HFF-Myc (cell line): Measurements from ENCODE around the gene SMOC2.

ENCODE experiments used
- DNase-seq: peaks from one replicate; pipeline ENCODE4 v3.0.0-alpha.2; 2011; ENCODE audit warnings: low read depth; ENCODE audit errors: extremely low read depth
- H3K4me3 ChIP-seq: replicated peaks from 2 replicates; pipeline ENCODE4 v1.5.1; 2011; ENCODE audit warnings: low read depth, mild to moderate bottlenecking, control low read depth, low read length
- CTCF ChIP-seq: IDR thresholded peaks from 2 replicates; pipeline ENCODE4 v1.5.1; 2012; ENCODE audit warnings: mild to moderate bottlenecking, low read depth, low read length, control low read depth; ENCODE audit errors: missing control alignments

Gene SMOC2

GRCh38 chr6:168641446-168641845 lies 200.5 kb downstream of the SMOC2 start:
- no peak overlapping the region for H3K4me3 ChIP-seq
- TF ChIP-seq CTCF: no peak
- DNase-seq: no peak

DNA sequence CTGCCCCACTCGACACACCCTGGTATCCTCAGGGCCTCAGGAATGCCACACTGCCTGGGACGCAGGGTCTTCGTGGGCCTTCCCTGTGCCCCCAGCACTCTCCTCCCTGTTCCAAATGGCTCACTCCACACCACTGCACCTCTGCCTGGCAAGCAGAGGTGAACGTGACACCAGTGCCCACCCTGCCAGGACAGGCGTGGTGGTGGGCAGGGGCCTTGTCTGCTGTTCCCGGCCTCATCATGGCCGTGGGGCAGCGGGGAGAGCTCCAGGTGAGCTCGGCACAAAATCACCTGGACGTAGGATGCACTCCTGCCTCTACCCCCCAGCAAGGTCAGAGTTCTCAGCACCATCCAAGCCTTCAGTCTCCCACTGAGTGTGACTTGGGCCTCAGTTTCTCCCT lies 202.4 kb downstream of the SMOC2 start:
- TF ChIP-seq CTCF: no peak
- DNase-seq: no peak
- H3K4me3 ChIP-seq: no peak overlapping the region

GRCh38 chr6:168645326-168645725 lies 204.3 kb downstream of the SMOC2 start:
- DNase-seq: no peak
- no peak for TF ChIP-seq CTCF
- H3K4me3 ChIP-seq: no peak overlapping the region

DNA sequence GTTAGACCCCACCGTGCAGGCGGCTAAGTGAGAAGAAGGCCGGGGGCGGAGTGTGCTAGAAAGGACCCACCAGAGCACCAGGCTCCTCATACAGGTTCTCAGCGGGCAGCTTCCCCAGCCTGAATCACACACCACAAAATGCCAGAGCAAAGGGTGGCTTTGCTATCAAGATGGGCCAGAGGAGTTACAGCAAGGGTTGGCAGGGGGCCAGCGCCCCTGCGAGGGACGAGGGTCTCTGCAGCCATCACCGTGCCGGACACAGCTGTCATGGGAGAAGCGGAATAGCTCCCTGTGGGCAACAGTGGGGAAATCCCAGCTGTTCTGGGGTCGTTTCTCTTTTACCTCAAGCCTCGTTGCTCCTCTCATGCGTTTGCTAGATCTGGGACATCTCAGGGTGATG lies 206.3 kb downstream of the SMOC2 start:
- no peak for TF ChIP-seq CTCF
- no peak overlapping the region for H3K4me3 ChIP-seq
- DNase-seq: no peak

DNA sequence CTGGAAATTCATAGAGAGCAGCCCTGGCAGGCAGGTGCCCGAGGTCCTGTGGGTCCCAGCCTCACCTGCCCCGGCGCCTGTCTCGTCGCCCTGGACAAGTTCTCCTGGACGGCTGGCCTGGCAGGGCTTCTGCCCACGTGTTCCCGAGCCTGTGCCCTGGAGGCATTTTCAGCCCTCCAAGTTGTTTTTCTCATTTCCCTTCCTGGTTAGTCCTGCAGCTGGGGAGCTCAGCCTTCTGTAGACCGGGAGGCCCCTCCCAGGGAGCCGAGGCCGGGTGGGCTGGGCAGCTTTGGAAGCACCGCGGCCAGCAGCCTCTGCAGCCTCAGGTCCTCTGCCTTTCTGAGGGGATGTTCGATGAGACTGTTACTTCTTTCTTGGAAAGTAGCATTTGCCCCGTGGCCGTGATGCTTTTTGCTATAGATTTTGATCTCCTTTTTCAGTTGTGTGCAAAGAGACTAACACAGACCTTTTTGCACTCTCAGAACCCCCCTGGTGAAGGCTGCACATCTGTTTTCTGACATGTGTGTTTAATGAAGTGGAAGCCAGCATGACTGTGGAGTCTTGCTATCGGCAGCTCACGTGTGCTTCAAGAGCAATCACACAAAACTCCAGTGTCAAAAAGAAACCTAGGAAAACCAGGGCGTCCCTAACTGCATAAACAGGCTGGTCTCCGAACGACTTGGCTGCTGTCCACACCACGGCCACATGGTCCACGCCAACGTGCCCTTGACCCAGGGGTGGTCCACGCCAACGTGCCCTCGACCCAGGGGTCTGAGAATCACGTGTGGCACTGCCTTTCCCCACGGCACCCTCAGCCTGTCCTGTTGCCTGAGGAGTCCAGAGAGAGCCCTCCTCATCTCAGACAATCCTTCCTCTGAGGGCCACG lies 207.5 kb downstream of the SMOC2 start:
- DNase-seq: no peak
- TF ChIP-seq CTCF: no peak
- H3K4me3 ChIP-seq: no peak overlapping the region

DNA sequence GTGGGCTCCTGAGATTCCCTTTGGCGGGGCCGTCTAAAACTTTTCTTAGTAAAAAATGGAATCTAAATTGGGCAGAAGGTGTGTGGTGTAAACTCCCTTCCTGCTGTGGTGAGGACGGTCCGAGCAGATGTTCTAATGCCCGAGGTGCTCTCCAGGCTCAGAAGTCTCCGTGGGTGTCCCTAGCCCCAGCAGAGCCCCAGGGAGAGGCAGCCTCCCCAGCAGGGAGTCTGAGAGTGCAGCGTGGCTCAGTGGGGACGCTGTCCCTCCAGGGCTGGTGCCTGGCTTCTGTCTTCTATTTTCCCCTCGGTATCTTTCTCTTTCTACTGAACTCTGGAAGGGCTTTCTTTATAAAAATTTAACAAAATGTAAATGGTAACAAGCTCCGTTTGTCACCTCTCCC lies 208.2 kb downstream of the SMOC2 start:
- DNase-seq: no peak
- H3K4me3 ChIP-seq: no peak overlapping the region
- no peak for TF ChIP-seq CTCF
